BE2C (cell line): Measurements from ENCODE around the gene RNF130.

ENCODE experiments used
- DNase-seq: peaks from one replicate; pipeline ENCODE4 v3.0.0-alpha.2; 2020
- H3K27me3 ChIP-seq: fragments of 250-450 bp; sonication (Bioruptor Pico); 2 replicates; pipeline ENCODE4 v1.5.1; 2020; ENCODE audit warnings: mild to moderate bottlenecking
- H3K36me3 ChIP-seq: fragments of 250-450 bp; sonication (Bioruptor Pico); 2 replicates; pipeline ENCODE4 v1.5.1; 2020; ENCODE audit warnings: mild to moderate bottlenecking
- H3K4me1 ChIP-seq: fragments of 250-450 bp; sonication (Bioruptor Pico); 2 replicates; pipeline ENCODE4 v1.5.1; 2020
- H3K4me3 ChIP-seq: 2 replicates; pipeline ENCODE4 v1.5.1; 2011; ENCODE audit warnings: low read depth, low read length
- H3K9me3 ChIP-seq: fragments of 250-450 bp; sonication (Bioruptor Pico); 2 replicates; pipeline ENCODE4 v1.5.1; 2020
- CTCF ChIP-seq: IDR thresholded peaks from 2 replicates; pipeline ENCODE4 v1.5.1; 2012; ENCODE audit warnings: mild to moderate bottlenecking, low read depth, low read length

The RNF130 gene

GRCh38 chr5:179953987-179954386, 117.6 kb downstream of the RNF130 start:
- no peaks in the 10 kb centered on the region for H3K36me3 ChIP-seq
- H3K27me3 ChIP-seq, result no peaks in the 10 kb centered on the region
- TF ChIP-seq CTCF, result no peak
- DNase-seq, result no peak
- H3K4me1 ChIP-seq, result no peaks in the 10 kb centered on the region
- no peaks in the 10 kb centered on the region for H3K9me3 ChIP-seq
- no peak overlapping the region for H3K4me3 ChIP-seq

- DNase-seq, result no peak
- Histone ChIP-seq H3K4me1 (no peaks in the 10 kb centered on the region; the same call in 1 of the 2 replicates), H3K9me3 (no peaks in the 10 kb centered on the region), H3K36me3 (no peaks in the 10 kb centered on the region), H3K4me3 (no peak overlapping the region), H3K27me3 (no peaks in the 10 kb centered on the region)
- no peak for TF ChIP-seq CTCF
These were observed 134.4 kb downstream of the RNF130 start for GRCh38 chr5:179936976-179937681.

GRCh38 chr5:179930788-179931473, 140.6 kb downstream of the RNF130 start:
- DNase-seq, result no peak
- H3K36me3 ChIP-seq, result no peaks in the 10 kb centered on the region
- no peaks in the 10 kb centered on the region for H3K4me1 ChIP-seq
- TF ChIP-seq CTCF, result no peak
- no peak overlapping the region for H3K4me3 ChIP-seq
- no peaks in the 10 kb centered on the region for H3K9me3 ChIP-seq
- H3K27me3 ChIP-seq, result no peaks in the 10 kb centered on the region

- no peak for TF ChIP-seq CTCF
These were observed 143.7 kb downstream of the RNF130 start for GRCh38 chr5:179927824-179928223.

GRCh38 chr5:179926657-179927056, 144.9 kb downstream of the RNF130 start:
- no peak for TF ChIP-seq CTCF

More at GRCh38 chr5:179927824-179928223, 143.7 kb downstream of the RNF130 start:
- DNase-seq, result no peak
- Histone ChIP-seq H3K4me1 (no peaks in the 10 kb centered on the region), H3K27me3 (no peaks in the 10 kb centered on the region), H3K36me3 (no peaks in the 10 kb centered on the region), H3K9me3 (no peaks in the 10 kb centered on the region), H3K4me3 (no peak overlapping the region)

GRCh38 chr5:179923436-179923835, 148.1 kb downstream of the RNF130 start:
- no peak for DNase-seq
- Histone ChIP-seq H3K36me3 (no peaks in the 10 kb centered on the region), H3K9me3 (no peaks in the 10 kb centered on the region), H3K4me1 (no peaks in the 10 kb centered on the region), H3K27me3 (no peaks in the 10 kb centered on the region), H3K4me3 (no peak overlapping the region)
- no peak for TF ChIP-seq CTCF

More at GRCh38 chr5:179926657-179927056, 144.9 kb downstream of the RNF130 start:
- Histone ChIP-seq H3K4me1 (no peaks in the 10 kb centered on the region), H3K9me3 (no peaks in the 10 kb centered on the region), H3K4me3 (no peak overlapping the region), H3K27me3 (no peaks in the 10 kb centered on the region), H3K36me3 (no peaks in the 10 kb centered on the region)
- DNase-seq, result no peak
